KMS-11 (cell line): ENCODE data around the gene MAS1.

ENCODE experiments used
- H2AFZ ChIP-seq: fragments of 200-600 bp; sonication (generic); 2 replicates; pipeline ENCODE4 v1.6.1; 2016; ENCODE audit warnings: antibody characterized with exemption, mixed run types, low read depth
- H3K27ac ChIP-seq: fragments of 200-600 bp; sonication (generic); 2 replicates; pipeline ENCODE4 v1.6.1; 2016; ENCODE audit warnings: mild to moderate bottlenecking, mixed run types
- H3K27me3 ChIP-seq: fragments of 200-600 bp; sonication (generic); 2 replicates; pipeline ENCODE4 v1.6.1; 2017; ENCODE audit warnings: mild to moderate bottlenecking, low read depth, mixed run types, moderate library complexity; ENCODE audit not compliant: insufficient read depth
- H3K36me3 ChIP-seq: fragments of 200-600 bp; sonication (generic); 2 replicates; pipeline ENCODE4 v1.6.1; 2017; ENCODE audit warnings: mild to moderate bottlenecking, mixed run types; ENCODE audit not compliant: insufficient read depth
- H3K4me1 ChIP-seq: fragments of 200-600 bp; sonication (generic); 2 replicates; pipeline ENCODE4 v1.6.1; 2016; ENCODE audit warnings: mild to moderate bottlenecking, low read depth, mixed run types; ENCODE audit not compliant: poor library complexity, severe bottlenecking
- H3K4me2 ChIP-seq: fragments of 200-600 bp; sonication (generic); 2 replicates; pipeline ENCODE4 v1.7.0; 2016; ENCODE audit warnings: mild to moderate bottlenecking, mixed run types
- H3K4me3 ChIP-seq: fragments of 200-600 bp; sonication (generic); IDR thresholded peaks from 2 replicates; pipeline ENCODE4 v1.6.1; 2017; ENCODE audit warnings: low read depth, low read length, mixed read lengths; ENCODE audit not compliant: insufficient read depth
- H3K79me2 ChIP-seq: fragments of 200-600 bp; sonication (generic); 2 replicates; pipeline ENCODE4 v1.6.1; 2016; ENCODE audit warnings: low read depth, mixed run types; ENCODE audit not compliant: insufficient read depth
- H3K9ac ChIP-seq: fragments of 200-600 bp; sonication (generic); 2 replicates; pipeline ENCODE4 v1.6.1; 2016; ENCODE audit warnings: mild to moderate bottlenecking, mixed run types
- H4K20me1 ChIP-seq: fragments of 200-600 bp; sonication (generic); 2 replicates; pipeline ENCODE4 v1.6.1; 2016; ENCODE audit warnings: mild to moderate bottlenecking, mixed run types; ENCODE audit not compliant: insufficient read depth
- TF ChIP-seq, protein P1 (sequence below): fragments of 200-600 bp; sonication (generic); conservative IDR thresholded peaks from 2 replicates; pipeline ENCODE4 v1.6.1; 2017; ENCODE audit warnings: low read depth, mild to moderate bottlenecking, antibody characterized with exemption, low read length, moderate library complexity, mixed read lengths

The MAS1 gene

DNA sequence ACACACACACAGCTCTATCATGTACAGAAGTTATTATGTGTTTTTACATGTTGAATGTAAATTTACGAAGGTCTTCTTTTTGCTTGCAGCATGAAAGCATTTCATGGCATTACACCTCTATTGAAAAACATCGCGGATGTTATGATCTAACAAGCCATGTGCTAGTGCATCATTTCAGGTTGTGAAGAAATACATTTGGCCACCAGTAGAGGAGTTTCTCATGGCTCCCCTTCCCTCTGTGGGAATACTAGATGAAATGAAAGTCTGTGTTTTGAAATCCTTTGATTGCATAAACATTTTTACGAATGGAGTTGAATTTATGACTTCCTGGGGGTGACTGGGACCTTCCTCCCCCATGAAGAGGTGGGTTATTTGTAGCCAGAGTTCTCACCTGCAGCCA is 17.7 kb downstream of the MAS1 start:
- H3K36me3 ChIP-seq, result no peaks in the 10 kb centered on the region
- H3K4me2 ChIP-seq, result no peak overlapping the region
- no peak overlapping the region for H3K9ac ChIP-seq
- H4K20me1 ChIP-seq, result no peaks in the 10 kb centered on the region
- no peaks in the 10 kb centered on the region for H3K79me2 ChIP-seq
- no peaks in the 10 kb centered on the region for H3K27me3 ChIP-seq
- H2AFZ ChIP-seq, result no peak overlapping the region
- TF ChIP-seq, protein P1, sequence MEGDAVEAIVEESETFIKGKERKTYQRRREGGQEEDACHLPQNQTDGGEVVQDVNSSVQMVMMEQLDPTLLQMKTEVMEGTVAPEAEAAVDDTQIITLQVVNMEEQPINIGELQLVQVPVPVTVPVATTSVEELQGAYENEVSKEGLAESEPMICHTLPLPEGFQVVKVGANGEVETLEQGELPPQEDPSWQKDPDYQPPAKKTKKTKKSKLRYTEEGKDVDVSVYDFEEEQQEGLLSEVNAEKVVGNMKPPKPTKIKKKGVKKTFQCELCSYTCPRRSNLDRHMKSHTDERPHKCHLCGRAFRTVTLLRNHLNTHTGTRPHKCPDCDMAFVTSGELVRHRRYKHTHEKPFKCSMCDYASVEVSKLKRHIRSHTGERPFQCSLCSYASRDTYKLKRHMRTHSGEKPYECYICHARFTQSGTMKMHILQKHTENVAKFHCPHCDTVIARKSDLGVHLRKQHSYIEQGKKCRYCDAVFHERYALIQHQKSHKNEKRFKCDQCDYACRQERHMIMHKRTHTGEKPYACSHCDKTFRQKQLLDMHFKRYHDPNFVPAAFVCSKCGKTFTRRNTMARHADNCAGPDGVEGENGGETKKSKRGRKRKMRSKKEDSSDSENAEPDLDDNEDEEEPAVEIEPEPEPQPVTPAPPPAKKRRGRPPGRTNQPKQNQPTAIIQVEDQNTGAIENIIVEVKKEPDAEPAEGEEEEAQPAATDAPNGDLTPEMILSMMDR, result no peak
- H3K4me1 ChIP-seq, result no peaks in the 10 kb centered on the region
- H3K4me3 ChIP-seq, result no peak overlapping the region
- no peak overlapping the region for H3K27ac ChIP-seq

DNA sequence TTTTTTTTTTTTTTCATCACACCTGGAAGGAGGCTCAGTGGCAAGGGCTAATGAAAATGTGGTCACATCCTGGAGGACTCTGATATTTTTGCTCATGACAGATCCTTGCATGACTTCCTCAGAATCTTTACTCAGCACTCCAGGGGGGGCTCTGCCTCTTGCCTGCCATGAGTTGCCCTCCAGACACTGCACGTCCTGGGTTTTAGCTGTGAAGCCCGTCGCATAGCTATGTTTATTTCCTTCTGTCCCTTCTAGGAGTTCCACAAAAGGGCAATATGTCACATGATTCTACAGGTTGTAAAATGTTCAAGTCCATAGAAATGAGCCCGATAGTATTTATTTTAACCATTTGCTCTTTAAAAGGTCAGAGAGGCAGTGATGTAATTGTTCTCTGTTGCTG is 18.2 kb downstream of the MAS1 start:
- Histone ChIP-seq H3K27ac (no peak overlapping the region), H2AFZ (no peak overlapping the region), H3K79me2 (no peaks in the 10 kb centered on the region), H3K27me3 (no peaks in the 10 kb centered on the region), H3K36me3 (no peaks in the 10 kb centered on the region), H3K4me3 (no peak overlapping the region), H3K9ac (no peak overlapping the region), H3K4me2 (no peak overlapping the region), H3K4me1 (no peaks in the 10 kb centered on the region), H4K20me1 (no peaks in the 10 kb centered on the region)
- TF ChIP-seq, protein P1, result no peak

- H3K36me3 ChIP-seq, result no peaks in the 10 kb centered on the region
- no peaks in the 10 kb centered on the region for H3K4me1 ChIP-seq
- H3K4me2 ChIP-seq, result no peak overlapping the region
- H3K27me3 ChIP-seq, result no peaks in the 10 kb centered on the region
- H4K20me1 ChIP-seq, result no peaks in the 10 kb centered on the region
- H3K27ac ChIP-seq, result no peak overlapping the region
- H3K79me2 ChIP-seq, result no peaks in the 10 kb centered on the region
- H3K4me3 ChIP-seq, result no peak overlapping the region
- H2AFZ ChIP-seq, result no peak overlapping the region
- no peak overlapping the region for H3K9ac ChIP-seq
- TF ChIP-seq, protein P1, result no peak
Measured at GRCh38 chr6:159910342-159910741, 19.6 kb downstream of the MAS1 start.

DNA sequence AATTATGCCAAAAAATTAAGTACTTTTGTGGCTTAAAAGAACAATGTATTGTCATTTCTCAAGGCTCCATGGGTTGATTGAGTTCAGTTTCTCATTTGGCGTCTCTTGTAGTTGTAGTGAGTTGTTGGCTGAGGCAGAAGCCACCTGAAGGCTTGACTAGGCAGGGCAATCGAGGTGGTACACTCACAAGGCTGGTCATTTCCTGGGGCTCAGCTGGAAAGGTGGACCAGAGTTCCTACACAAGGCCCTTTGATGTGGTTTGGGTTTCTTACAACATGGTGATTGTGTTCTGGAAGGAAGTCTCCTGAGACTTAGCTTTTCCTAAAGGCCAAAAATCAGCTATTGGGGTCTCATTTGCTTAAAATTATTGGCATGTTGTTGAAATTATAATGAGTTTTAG is 22.6 kb downstream of the MAS1 start:
- Histone ChIP-seq H4K20me1 (no peaks in the 10 kb centered on the region), H3K27me3 (no peaks in the 10 kb centered on the region), H3K79me2 (no peaks in the 10 kb centered on the region), H3K36me3 (no peaks in the 10 kb centered on the region), H3K4me1 (peaks cover 10% of the 10 kb centered on the region), H3K9ac (no peak overlapping the region), H3K4me3 (no peak overlapping the region), H3K27ac (no peak overlapping the region), H3K4me2 (no peak overlapping the region), H2AFZ (no peak overlapping the region)
- TF ChIP-seq, protein P1, result no peak
